H9 (cell line): ENCODE results near the gene HLA-DRB1. TPM values are rescaled to one million over a fixed set of nuclear protein-coding genes. Genes with fewer than 3 reads are reported as not detected.
"Not testable (repeated sequence)": the region's sequence is repeated elsewhere in the genome, so short reads cannot be mapped to it uniquely, and the experiment has no call there.

Source experiments
- DNase-seq: peaks from one replicate; pipeline ENCODE4 v3.0.0-alpha.2; 2017
- H2AFZ ChIP-seq: one replicate; pipeline ENCODE4 v1.6.1; 2013; ENCODE audit warnings: mild to moderate bottlenecking, low read length, control low read depth, moderate library complexity
- H2AK5ac ChIP-seq: 2 replicates; pipeline ENCODE4 v1.6.1; 2013; ENCODE audit warnings: low read length, control low read depth, mixed read lengths; ENCODE audit not compliant: insufficient read length
- H2BK120ac ChIP-seq: one replicate; pipeline ENCODE4 v1.6.1; 2013; ENCODE audit warnings: low read depth, mild to moderate bottlenecking, low read length, control low read depth, inconsistent platforms; ENCODE audit not compliant: poor library complexity, severe bottlenecking
- H2BK12ac ChIP-seq: 2 replicates; pipeline ENCODE4 v1.6.1; 2013; ENCODE audit warnings: low read length, control low read depth, mixed read lengths, low read depth; ENCODE audit not compliant: insufficient read length
- H2BK15ac ChIP-seq: 2 replicates; pipeline ENCODE4 v1.6.1; 2013; ENCODE audit warnings: low read depth, low read length, control low read depth
- H2BK20ac ChIP-seq: one replicate; pipeline ENCODE4 v1.6.1; 2013; ENCODE audit warnings: low read depth, mild to moderate bottlenecking, low read length, control low read depth, inconsistent platforms; ENCODE audit not compliant: poor library complexity, severe bottlenecking
- H2BK5ac ChIP-seq: 2 replicates; pipeline ENCODE4 v1.6.1; 2013; ENCODE audit warnings: low read length, control low read depth, mixed read lengths; ENCODE audit not compliant: insufficient read length
- H3K14ac ChIP-seq: 2 replicates; pipeline ENCODE4 v1.6.1; 2013; ENCODE audit warnings: low read length, control low read depth; ENCODE audit not compliant: insufficient read depth
- H3K18ac ChIP-seq: 2 replicates; pipeline ENCODE4 v1.6.1; 2013; ENCODE audit warnings: low read depth, mild to moderate bottlenecking, mixed read lengths, low read length, control low read depth; ENCODE audit not compliant: insufficient read length
- H3K23ac ChIP-seq: 2 replicates; pipeline ENCODE4 v1.6.1; 2013; ENCODE audit warnings: low read length, control low read depth, mixed read lengths, low read depth; ENCODE audit not compliant: insufficient read length
- H3K23me2 ChIP-seq: 2 replicates; pipeline ENCODE4 v1.6.1; 2013; ENCODE audit warnings: low read depth, mild to moderate bottlenecking, mixed read lengths, low read length, control low read depth; ENCODE audit not compliant: insufficient read length, poor library complexity, severe bottlenecking
- H3K27ac ChIP-seq: 2 replicates; pipeline ENCODE4 v1.5.1; 2013; ENCODE audit warnings: low read length, control low read depth, mixed read lengths, low read depth; ENCODE audit not compliant: insufficient read length
- H3K27me3 ChIP-seq: 2 replicates; pipeline ENCODE4 v1.6.1; 2013; ENCODE audit warnings: low read length, control low read depth, inconsistent platforms; ENCODE audit not compliant: insufficient read depth
- H3K4ac ChIP-seq: 2 replicates; pipeline ENCODE4 v1.6.1; 2013; ENCODE audit warnings: low read depth, mild to moderate bottlenecking, control low read depth, inconsistent platforms, low read length, moderate library complexity
- H3K4me1 ChIP-seq: 2 replicates; pipeline ENCODE4 v1.6.1; 2013; ENCODE audit warnings: low read length, control low read depth, inconsistent platforms; ENCODE audit not compliant: insufficient read depth
- H3K4me2 ChIP-seq: 2 replicates; pipeline ENCODE4 v1.6.1; 2013; ENCODE audit warnings: low read length, control low read depth, mixed read lengths; ENCODE audit not compliant: insufficient read length, insufficient read depth
- H3K56ac ChIP-seq: 2 replicates; pipeline ENCODE4 v1.6.1; 2013; ENCODE audit warnings: low read depth, mild to moderate bottlenecking, mixed read lengths, low read length, control low read depth; ENCODE audit not compliant: insufficient read length
- H3K79me1 ChIP-seq: 2 replicates; pipeline ENCODE4 v1.6.1; 2013; ENCODE audit warnings: low read depth, mild to moderate bottlenecking, moderate library complexity, low read length, control low read depth, inconsistent platforms; ENCODE audit not compliant: insufficient read depth, poor library complexity, severe bottlenecking
- H3K79me2 ChIP-seq: 2 replicates; pipeline ENCODE4 v1.6.1; 2013; ENCODE audit warnings: low read length, control low read depth, inconsistent platforms; ENCODE audit not compliant: insufficient read depth
- H3K9ac ChIP-seq: 2 replicates; pipeline ENCODE4 v1.6.1; 2013; ENCODE audit warnings: low read length, control low read depth, mixed read lengths; ENCODE audit not compliant: insufficient read length; ENCODE audit errors: extremely low read depth
- H3K9me3 ChIP-seq: one replicate; pipeline ENCODE4 v1.6.1; 2013; ENCODE audit warnings: low read depth, low read length, inconsistent platforms; ENCODE audit not compliant: control insufficient read depth
- H3T11ph ChIP-seq: one replicate; pipeline ENCODE4 v1.6.1; 2013; ENCODE audit warnings: mild to moderate bottlenecking, low read length, control low read depth, inconsistent platforms
- H4K20me1 ChIP-seq: one replicate; pipeline ENCODE4 v1.6.1; 2013; ENCODE audit not compliant: control insufficient read depth, insufficient read length, insufficient read depth
- H4K5ac ChIP-seq: 2 replicates; pipeline ENCODE4 v1.6.1; 2013; ENCODE audit warnings: low read depth, mild to moderate bottlenecking, mixed read lengths, low read length, control low read depth; ENCODE audit not compliant: insufficient read length
- H4K8ac ChIP-seq: replicated peaks from 2 replicates; pipeline ENCODE4 v1.6.1; 2013; ENCODE audit warnings: low read length, control low read depth, mixed read lengths, low read depth; ENCODE audit not compliant: insufficient read length
- H4K91ac ChIP-seq: 2 replicates; pipeline ENCODE4 v1.6.1; 2013; ENCODE audit warnings: low read depth, mild to moderate bottlenecking, moderate library complexity, mixed read lengths, low read length, control low read depth; ENCODE audit not compliant: insufficient read length
- H3K27ac Mint-ChIP-seq, 3 experiments: 2 replicates in 2 of 3; 3 replicates in 1 of 3; pipeline ENCODE4 v1.8.0; 2020 to 2021; ENCODE audit warnings: mixed read lengths in 3 of 3, mild to moderate bottlenecking in 1 of 3, moderate library complexity in 1 of 3
- H3K27me3 Mint-ChIP-seq: 2 replicates; pipeline ENCODE4 v1.8.0; 2021; ENCODE audit warnings: low read depth, mild to moderate bottlenecking, moderate library complexity, mixed read lengths
- H3K36me3 Mint-ChIP-seq, 3 experiments: 2 replicates in 2 of 3; 3 replicates in 1 of 3; pipeline ENCODE4 v1.8.0; 2020 to 2021; ENCODE audit warnings: low read depth in 3 of 3, mixed read lengths in 3 of 3; ENCODE audit not compliant: insufficient read depth in 1 of 3
- H3K4me1 Mint-ChIP-seq, 2 experiments: 2 replicates each; pipeline ENCODE4 v1.8.0; 2020; ENCODE audit warnings: mixed read lengths in 2 of 2
- H3K4me3 Mint-ChIP-seq, 2 experiments: 2 replicates in 1 of 2; 3 replicates in 1 of 2; pipeline ENCODE4 v1.8.0; 2020 to 2021; ENCODE audit warnings: mild to moderate bottlenecking in 2 of 2, mixed read lengths in 2 of 2, moderate library complexity in 1 of 2
- H3K9me3 Mint-ChIP-seq, 2 experiments: 2 replicates in 1 of 2; 3 replicates in 1 of 2; pipeline ENCODE4 v1.8.0; 2020; ENCODE audit warnings: mild to moderate bottlenecking in 2 of 2, mixed read lengths in 2 of 2, moderate library complexity in 1 of 2
- CTCF ChIP-seq: fragments of 200-600 bp; sonication (generic); conservative IDR thresholded peaks from 3 replicates; pipeline ENCODE4 v1.8.0; 2021; ENCODE audit warnings: antibody characterized with exemption, mild to moderate bottlenecking
- WGBS: extraction: QIAGEN DNeasy Blood & Tissue Kit; methylation state at CpG from one replicate; pipeline ENCODE4 v1.1.7; 2013; ENCODE audit warnings: missing lambda C conversion rate, low lambda C conversion rate, mixed read lengths; ENCODE audit not compliant: insufficient read length; ENCODE audit errors: extremely low coverage; 5-methylcytosine and 5-hydroxymethylcytosine counted together
- total RNA-seq: library from RNA; stranded (reverse); gene quantifications from 2 replicates; pipeline ENCODE4 v1.2.1, GENCODE V29; 2021

The HLA-DRB1 gene
- total RNA-seq, 1 experiment from 2014 or later: 25.9 TPM

GRCh38 chr6:32597024-32597423, 7.4 kb upstream of the HLA-DRB1 start:
- H4K20me1 ChIP-seq: no peaks in the 10 kb centered on the region
- H2AFZ ChIP-seq: no peak overlapping the region
- no peak overlapping the region for H3K18ac ChIP-seq
- H3K23me2 ChIP-seq: no peaks in the 10 kb centered on the region
- no peak overlapping the region for H4K91ac ChIP-seq
- H2AK5ac ChIP-seq: no peak overlapping the region
- no peak overlapping the region for H3K4me2 ChIP-seq
- no peak overlapping the region for H2BK12ac ChIP-seq
- no peak for TF ChIP-seq CTCF
- H3K79me1 ChIP-seq: no peaks in the 10 kb centered on the region
- H3K4me1 ChIP-seq: no peaks in the 10 kb centered on the region
- peaks cover 0 to 16% (median 1%) of the 10 kb centered on the region in 3 experiments; a peak in 5 of 7 replicates for H3K36me3 Mint-ChIP-seq
- no peak overlapping the region for H3K27ac ChIP-seq
- H3T11ph ChIP-seq: no peak overlapping the region
- no peaks in the 10 kb centered on the region for H3K79me2 ChIP-seq
- H2BK120ac ChIP-seq: no peak overlapping the region
- no peaks in the 10 kb centered on the region for H3K9me3 ChIP-seq
- H3K9me3 Mint-ChIP-seq: peaks cover 18 to 25% of the 10 kb centered on the region in 2 experiments
- H3K56ac ChIP-seq: no peak overlapping the region
- H3K4me1 Mint-ChIP-seq: no peaks in the 10 kb centered on the region
- H3K27ac Mint-ChIP-seq: no peak overlapping the region
- no peaks in the 10 kb centered on the region for H3K27me3 ChIP-seq
- H4K5ac ChIP-seq: no peak overlapping the region
- H3K4ac ChIP-seq: no peak overlapping the region
- H3K27me3 Mint-ChIP-seq: 0 out of 2 replicates have a peak, but pooled peaks cover 2% of the 10 kb centered on the region
- H2BK15ac ChIP-seq: no peak overlapping the region
- no peak overlapping the region for H4K8ac ChIP-seq
- H3K23ac ChIP-seq: no peak overlapping the region
- no peak overlapping the region for H3K9ac ChIP-seq
- H3K14ac ChIP-seq: no peak overlapping the region
- no peak for DNase-seq
- no peak overlapping the region for H2BK20ac ChIP-seq
- no peak overlapping the region for H2BK5ac ChIP-seq
- no peak overlapping the region for H3K4me3 Mint-ChIP-seq

- not testable (repeated sequence) for H3K4me3 Mint-ChIP-seq, H3K27ac ChIP-seq, H3K23ac ChIP-seq, H3K79me1 ChIP-seq, H3K18ac ChIP-seq, H3K23me2 ChIP-seq, H2AK5ac ChIP-seq, H3K4me1 Mint-ChIP-seq, H3K4ac ChIP-seq, H3K36me3 Mint-ChIP-seq, H3K56ac ChIP-seq, H2BK120ac ChIP-seq, H3K27me3 ChIP-seq, H4K5ac ChIP-seq, H2AFZ ChIP-seq, H3K27ac Mint-ChIP-seq, H3T11ph ChIP-seq, H3K4me1 ChIP-seq, H3K27me3 Mint-ChIP-seq, DNase-seq, H2BK12ac ChIP-seq, H3K9me3 ChIP-seq, H4K20me1 ChIP-seq, H3K4me2 ChIP-seq, H3K9me3 Mint-ChIP-seq, H2BK20ac ChIP-seq, H2BK15ac ChIP-seq, H3K79me2 ChIP-seq, H3K9ac ChIP-seq, H2BK5ac ChIP-seq, H4K91ac ChIP-seq, H4K8ac ChIP-seq, H3K14ac ChIP-seq
- WGBS: no CpG with 5 or more reads among the region's 10 CpGs
These were observed 1.1 kb upstream of the HLA-DRB1 start for GRCh38 chr6:32590713-32591112.
